ENCODE data around the gene SRC. TPM values are rescaled to one million over a fixed set of nuclear protein-coding genes. Genes with fewer than 3 reads are reported as not detected.

The SRC gene
- total and polyA plus RNA-seq, 2 of the 8 experiments (the other 6 are each of a cell fraction or from before 2014, with no cell fraction given) = 27.6 to 28.8 TPM

GRCh38 chr20:37354210-37355195 is 8.6 kb downstream of the SRC start:
- FAIRE-seq (no peak), DNase-seq (ENCODE audit: low read depth in 1 of 2, low spot score in 2 of 2) (no peak)
- no peak overlapping the region for H3K18ac ChIP-seq (ENCODE audit: extremely low read depth, low read length)
- peaks cover 0 to 6% (median 5%) of the 10 kb centered on the region in 4 experiments; a peak in 3 of 7 replicates for H3K4me1 ChIP-seq (replicated peaks in 1 of 4; ENCODE audit: control insufficient read depth in 3 of 4, insufficient read depth in 4 of 4, low read length in 3 of 4)
- H3K4me3 ChIP-seq (ENCODE audit: extremely low read depth in 1 of 4, insufficient read depth in 2 of 4, low read depth in 3 of 4, low read length in 4 of 4) = no peak overlapping the region
- CTCF ChIA-PET (ENCODE audit: partially characterized antibody) = interaction anchor here (0.8 to 2.7 kb wide), 4 partner anchors 9 to 11 kb away, joined by 4 to 8 read pairs (median 4); no protein-coding TSS in a partner anchor
- peaks cover 3 to 20% of the 10 kb centered on the region in 2 experiments for H4K20me1 ChIP-seq (replicated peaks in 1 of 2; ENCODE audit: control insufficient read depth in 1 of 2, insufficient read depth in 2 of 2, low read length in 2 of 2)
- no peak overlapping the region for H4K5ac ChIP-seq (ENCODE audit: insufficient read length, low read depth, low read length)
- no peak overlapping the region for H2BK120ac ChIP-seq (replicated peaks; ENCODE audit: low read depth, low read length)
- no peak overlapping the region for H3K56ac ChIP-seq (replicated peaks; ENCODE audit: insufficient read length, low read depth, low read length)
- H2BK12ac ChIP-seq (ENCODE audit: low read depth, low read length) = no peak overlapping the region
- no peak overlapping the region for H2AFZ ChIP-seq (ENCODE audit: low read length)
- H3K9ac ChIP-seq (replicated peaks in 1 of 4; ENCODE audit: extremely low read depth in 1 of 4, low read depth in 3 of 4, low read length in 3 of 4) = no peak overlapping the region
- WGBS, 2 experiments (ENCODE audit: extremely low coverage in 1 of 2, insufficient coverage in 1 of 2, insufficient read length in 1 of 2, insufficient replicate concordance in 2 of 2, low coverage in 1 of 2, low lambda C conversion rate in 2 of 2, missing lambda C conversion rate in 1 of 2) = 90% methylated on average over 18 of the region's 18 CpGs; no CpG with 5 or more reads in 1 of the 2 experiments
- no peak overlapping the region for H3K4me2 ChIP-seq (ENCODE audit: insufficient read depth in 1 of 2, low read depth in 2 of 2, low read length in 2 of 2)
- no peaks in the 10 kb centered on the region for H3K23me2 ChIP-seq (ENCODE audit: low read depth, low read length)
- no peak overlapping the region for H3K27ac ChIP-seq (ENCODE audit: low read depth, low read length)
- peaks cover 32% of the 10 kb centered on the region for H3K79me1 ChIP-seq (ENCODE audit: low read depth, low read length)
- no peak overlapping the region for H3K4ac ChIP-seq (replicated peaks; ENCODE audit: insufficient read length, low read depth, low read length)
- no peak overlapping the region for H2BK5ac ChIP-seq (ENCODE audit: low read depth, low read length)
- H3K9me3 ChIP-seq (ENCODE audit: insufficient read depth in 2 of 2, low read depth in 1 of 2, low read length in 1 of 2) = no peaks in the 10 kb centered on the region
- H2BK20ac ChIP-seq (ENCODE audit: low read length) = no peak overlapping the region
- peaks cover 3 to 92% of the 10 kb centered on the region in 2 experiments; a peak in 3 of 4 replicates for H3K79me2 ChIP-seq (ENCODE audit: control insufficient read depth in 1 of 2, insufficient read depth in 2 of 2, low read length in 2 of 2)
- no peak overlapping the region for H4K91ac ChIP-seq (replicated peaks; ENCODE audit: insufficient read length, low read length)
- H3K23ac ChIP-seq (ENCODE audit: insufficient read length) = no peak overlapping the region
- POLR2A ChIA-PET (ENCODE audit: partially characterized antibody) = interaction anchor here (0.8 to 1.2 kb wide), 3 partner anchors 9 to 29 kb away, joined by 4 to 16 read pairs (median 5); partner anchors contain the start of gene SRC
- TF ChIP-seq SP4 (IDR thresholded peaks at IDR 0.05; ENCODE audit: low read length) = no peak
- TF ChIP-seq SP1 (IDR thresholded peaks at IDR 0.05; ENCODE audit: low read depth, low read length) = no peak
- no peak for TF ChIP-seq POU5F1 (IDR thresholded peaks at IDR 0.05; ENCODE audit: low read depth, low read length)
- TF ChIP-seq EP300 (IDR thresholded peaks at IDR 0.05; ENCODE audit: borderline replicate concordance in 1 of 2, low read depth in 2 of 2, low read length in 2 of 2) = no peak
- no peak for TF ChIP-seq NANOG (IDR thresholded peaks at IDR 0.05; ENCODE audit: insufficient read depth, low read depth, low read length, poor library complexity, severe bottlenecking)
- no peak for TF ChIP-seq NRF1 (IDR thresholded peaks at IDR 0.05; ENCODE audit: low read depth, low read length)
- H2BK15ac ChIP-seq (ENCODE audit: low read length) = no peak overlapping the region
- H3K27me3 ChIP-seq (replicated peaks in 1 of 4; ENCODE audit: control insufficient read depth in 3 of 4, extremely low read depth in 1 of 4, insufficient read depth in 3 of 4, low read length in 3 of 4) = no peaks in the 10 kb centered on the region
- peaks cover 0 to 4% (median 0%) of the 10 kb centered on the region in 4 experiments; a peak in 3 of 8 replicates for H3K36me3 ChIP-seq (ENCODE audit: control insufficient read depth in 2 of 4, insufficient read depth in 4 of 4, low read length in 3 of 4)
- H2AK5ac ChIP-seq (ENCODE audit: low read depth, low read length) = no peak overlapping the region
- no peak overlapping the region for H4K8ac ChIP-seq (ENCODE audit: extremely low read depth, insufficient read depth, low read length)
- no peak overlapping the region for H3K14ac ChIP-seq (ENCODE audit: insufficient read length)

Measured in H1 (cell line).